Upper lobe of left lung (tissue), 6 donors: Measurements from ENCODE around the gene CEP131. TPM values are rescaled to one million over a fixed set of nuclear protein-coding genes. Genes with fewer than 3 reads are reported as not detected.

Experiments used
- ATAC-seq, 2 donors: fragments of 200-7000 bp; cut with Tn5 transposase; one replicate each; pipeline ENCODE4 v1.9.1; 2022; ENCODE audit warnings: mild to moderate bottlenecking in 2 of 2, moderate library complexity in 2 of 2; ENCODE audit not compliant: low FRiP score in 2 of 2
- DNase-seq, 2 donors: peaks; one replicate each; pipeline ENCODE4 v3.0.0-alpha.2; 2019 to 2020
- H3K27ac ChIP-seq, 4 donors: fragments of 200-600 bp; sonication (generic); one replicate each; pipeline ENCODE4 v1.5.1; 2016 to 2019
- H3K27me3 ChIP-seq, 4 donors: fragments of 200-600 bp; sonication (generic); one replicate each; pipeline ENCODE4 v1.5.1; 2017 to 2019
- H3K36me3 ChIP-seq, 4 donors: fragments of 200-600 bp; sonication (generic); one replicate each; pipeline ENCODE4 v1.5.1; 2016 to 2019
- H3K4me1 ChIP-seq, 4 donors: fragments of 200-600 bp; sonication (generic); one replicate each; pipeline ENCODE4 v1.5.1; 2018 to 2019
- H3K4me3 ChIP-seq, 4 donors: fragments of 200-600 bp; sonication (generic); one replicate each; pipeline ENCODE4 v1.5.1; 2017 to 2019; ENCODE audit warnings: mild to moderate bottlenecking in 2 of 4, moderate library complexity in 1 of 4
- H3K9me3 ChIP-seq, 4 donors: fragments of 200-600 bp; sonication (generic); one replicate each; pipeline ENCODE4 v1.5.1; 2018 to 2019
- CTCF ChIP-seq, 6 experiments: fragments of 450-650 bp in 4 of 6; fragments of 200-600 bp in 2 of 6; sonication (generic) in 2 of 6; IDR thresholded peaks; one replicate each; pipeline ENCODE4 v1.5.1; 2016 to 2019; ENCODE audit warnings: antibody characterized with exemption in 6 of 6
- EP300 ChIP-seq, 4 donors: sonication (generic); formaldehyde crosslinking; IDR thresholded peaks; one replicate each; pipeline ENCODE4 v1.5.1; 2017; ENCODE audit warnings: antibody characterized with exemption in 4 of 4, control low read depth in 2 of 4
- POLR2A ChIP-seq, 4 donors: fragments of 450-650 bp; IDR thresholded peaks; one replicate each; pipeline ENCODE4 v1.5.1; 2016 to 2017; ENCODE audit warnings: antibody characterized with exemption in 4 of 4, mild to moderate bottlenecking in 2 of 4
- POLR2AphosphoS5 ChIP-seq, 2 donors: sonication (generic); formaldehyde crosslinking; IDR thresholded peaks; one replicate each; pipeline ENCODE4 v1.5.1; 2017; ENCODE audit warnings: antibody characterized with exemption in 2 of 2
- WGBS, 2 donors: methylation state at CpG; one replicate each; pipeline ENCODE4 v1.1.5; 2017 to 2018; 5-methylcytosine and 5-hydroxymethylcytosine counted together
- total RNA-seq, 6 donors: library from RNA; depleted of rRNA in 4 of 6; stranded (reverse); fragments of >200 nt in 4 of 6; gene quantifications; one replicate each; pipeline versions ENCODE4 v1.1.0 to v1.2.1, GENCODE V29; 2016 to 2021
- donor health status: DM: no; HTN: no; CAD: no; lungs with moderate emphysema.
- donor health status: DM: no; HTN: yes; CAD: no; lungs with severe emphysema.

Gene CEP131
- total RNA-seq, 6 donors from 2014 or later: 5.3 to 55.5 (median 12.6) TPM

GRCh38 chr17:81210466-81210865 lies 12.3 kb downstream of the CEP131 start:
- whole genome bisulfite sequencing, 2 donors: 68 to 71% methylated on average over 10 of the region's 10 CpGs
- Histone ChIP-seq H3K9me3 (no peaks in the 10 kb centered on the region), H3K27ac (no peak overlapping the region), H3K36me3 (peaks cover 0 to 9% (median 3%) of the 10 kb centered on the region in 4 donors), H3K4me1 (no peaks in the 10 kb centered on the region), H3K4me3 (no peak overlapping the region), H3K27me3 (no peaks in the 10 kb centered on the region)
- DNase-seq: no peak
- TF ChIP-seq CTCF (IDR thresholded peaks at IDR 0.05): no peak
- TF ChIP-seq POLR2A (IDR thresholded peaks at IDR 0.05): no peak
- no peak for TF ChIP-seq EP300 (IDR thresholded peaks at IDR 0.05)
- no peak for TF ChIP-seq POLR2AphosphoS5 (IDR thresholded peaks at IDR 0.05)
- no peak for ATAC-seq

GRCh38 chr17:81209141-81209540 lies 13.6 kb downstream of the CEP131 start:
- no peak overlapping the region for H3K4me3 ChIP-seq
- H3K4me1 ChIP-seq: no peaks in the 10 kb centered on the region
- WGBS, 2 donors: 92 to 94% methylated on average over 6 to 16 of the region's 16 CpGs
- no peaks in the 10 kb centered on the region for H3K9me3 ChIP-seq
- no peaks in the 10 kb centered on the region for H3K27me3 ChIP-seq
- ATAC-seq: no peak
- DNase-seq: peak in 1 of 2 donors; percentile 51
- peaks cover 0 to 14% (median 3%) of the 10 kb centered on the region in 4 donors for H3K36me3 ChIP-seq
- no peak overlapping the region for H3K27ac ChIP-seq
- TF ChIP-seq CTCF (IDR thresholded peaks at IDR 0.05) (no peak), EP300 (IDR thresholded peaks at IDR 0.05) (no peak), POLR2AphosphoS5 (IDR thresholded peaks at IDR 0.05) (no peak), POLR2A (IDR thresholded peaks at IDR 0.05) (no peak)

GRCh38 chr17:81208651-81209050 lies 14.1 kb downstream of the CEP131 start:
- H3K27ac ChIP-seq: no peak overlapping the region
- ATAC-seq (no peak), DNase-seq (peak in 1 of 2 donors; percentile 55)
- H3K27me3 ChIP-seq: no peaks in the 10 kb centered on the region
- 95% methylated on average over 10 of the region's 10 CpGs for WGBS, 2 donors
- no peak for TF ChIP-seq CTCF (IDR thresholded peaks at IDR 0.05)
- no peak for TF ChIP-seq POLR2A (IDR thresholded peaks at IDR 0.05)
- TF ChIP-seq POLR2AphosphoS5 (IDR thresholded peaks at IDR 0.05): no peak
- no peak for TF ChIP-seq EP300 (IDR thresholded peaks at IDR 0.05)
- H3K4me3 ChIP-seq: no peak overlapping the region
- peaks cover 0 to 14% (median 3%) of the 10 kb centered on the region in 4 donors for H3K36me3 ChIP-seq
- no peaks in the 10 kb centered on the region for H3K9me3 ChIP-seq
- no peaks in the 10 kb centered on the region for H3K4me1 ChIP-seq

- WGBS, 2 donors: 81 to 83% methylated on average over 9 to 21 of the region's 21 CpGs
- DNase-seq (peak in 1 of 2 donors; percentile 49), ATAC-seq (no peak)
- Histone ChIP-seq H3K27ac (no peak overlapping the region), H3K4me1 (no peaks in the 10 kb centered on the region), H3K36me3 (peaks cover 0 to 14% (median 5%) of the 10 kb centered on the region in 4 donors), H3K4me3 (no peak overlapping the region), H3K27me3 (no peaks in the 10 kb centered on the region), H3K9me3 (no peaks in the 10 kb centered on the region)
- TF ChIP-seq POLR2AphosphoS5 (IDR thresholded peaks at IDR 0.05): no peak
- TF ChIP-seq EP300 (IDR thresholded peaks at IDR 0.05): no peak
- TF ChIP-seq CTCF (IDR thresholded peaks at IDR 0.05): no peak
- TF ChIP-seq POLR2A (IDR thresholded peaks at IDR 0.05): no peak
These were observed 14.9 kb downstream of the CEP131 start for GRCh38 chr17:81207610-81208581.
